Stimulated activated CD4-positive, alpha-beta T cell treated with anti-CD3 and anti-CD28 coated beads, Interleukin-12 subunit alpha, Interleukin-12 subunit beta, amount 100 ng/mL, for 4 hours (primary cell): ENCODE results near the gene ODF2.
A peak's percentile ranks its signal among the peaks of the same experiment; 100 is the strongest.
"Not testable (repeated sequence)": the region's sequence is repeated elsewhere in the genome, so short reads cannot be mapped to it uniquely, and the experiment has no call there.

Experiments used
- DNase-seq: peaks from one replicate; pipeline ENCODE4 v3.0.0-alpha.2; 2020

Gene ODF2

GRCh38 chr9:128455849-128456612, at the start of gene ODF2:
TSS of gene ODF2 (plus strand) at chr9:128456006. CDS start at chr9:128456092, 86 bp downstream.
- DNase-seq: peak; percentile 98

DNA sequence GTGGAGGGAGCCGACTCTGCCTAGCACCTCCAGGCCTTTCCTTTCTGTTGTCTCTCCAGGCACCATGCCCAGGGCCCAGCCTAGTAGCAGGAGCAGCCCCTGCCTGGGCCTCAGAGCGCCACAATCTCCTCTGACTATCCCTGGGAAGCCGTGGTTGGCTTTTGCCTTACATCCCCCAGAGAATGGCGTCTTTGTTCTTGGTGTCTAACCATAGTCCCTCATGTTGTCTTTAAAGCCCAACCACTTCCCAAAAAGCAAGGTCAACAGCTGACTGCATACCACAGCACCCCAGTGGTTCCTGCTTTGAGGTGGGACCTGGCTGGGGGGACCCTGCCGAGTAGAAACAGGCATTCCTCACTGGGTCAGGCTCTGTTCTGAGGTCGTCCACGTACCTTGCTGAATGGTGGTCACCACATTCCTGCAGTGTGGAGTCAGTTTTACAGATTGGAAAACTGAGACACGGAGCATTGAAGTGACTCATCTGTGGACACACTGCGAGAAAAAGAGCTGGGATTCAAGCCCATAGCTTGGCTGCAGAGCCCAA, 48.9 kb upstream of the ODF2 start:
- DNase-seq: no peak

GRCh38 chr9:128408963-128409431, 46.8 kb upstream of the ODF2 start:
- no peak for DNase-seq

- no peak for DNase-seq
Measured at GRCh38 chr9:128409450-128409849, 46.4 kb upstream of the ODF2 start.

GRCh38 chr9:128409978-128410377, 45.8 kb upstream of the ODF2 start:
- DNase-seq: no peak

DNA sequence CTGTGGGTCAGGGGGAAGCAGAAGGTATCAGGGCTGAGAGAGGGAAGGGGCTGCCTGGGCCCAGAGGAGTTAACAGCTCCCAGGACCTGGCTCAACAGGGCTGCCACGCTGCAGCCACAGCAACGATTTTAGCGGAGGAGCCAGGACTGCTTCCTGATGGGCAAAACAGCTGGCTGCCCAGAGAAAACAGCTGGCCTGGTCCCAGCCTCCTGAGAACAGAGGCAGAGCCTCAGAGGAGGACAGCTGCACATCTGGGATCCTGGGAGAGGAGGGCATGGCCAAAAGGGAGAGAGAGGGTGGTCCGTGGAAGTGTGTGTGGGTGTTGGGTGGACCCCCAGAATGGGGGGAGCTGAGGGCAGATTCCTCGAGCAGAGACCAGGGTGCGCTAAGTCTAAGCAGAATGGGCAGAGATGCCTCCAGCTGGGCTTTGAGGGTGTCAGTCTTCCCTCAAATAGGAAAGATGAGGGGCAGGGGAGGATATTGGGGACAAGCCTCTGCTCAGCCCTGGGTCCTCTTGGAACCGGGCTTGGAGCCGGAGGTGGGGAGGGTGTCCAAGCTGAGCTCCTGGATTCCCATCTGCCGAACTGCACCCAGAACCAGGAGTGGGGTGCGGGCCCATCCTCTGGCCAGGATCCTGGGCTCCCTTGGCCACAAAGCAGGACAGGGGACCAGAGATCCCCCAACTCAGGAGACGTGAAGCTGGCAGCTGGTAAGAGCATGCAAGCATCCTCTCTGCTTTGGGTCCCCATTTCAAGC, 44.3 kb upstream of the ODF2 start:
- DNase-seq: no peak

DNA sequence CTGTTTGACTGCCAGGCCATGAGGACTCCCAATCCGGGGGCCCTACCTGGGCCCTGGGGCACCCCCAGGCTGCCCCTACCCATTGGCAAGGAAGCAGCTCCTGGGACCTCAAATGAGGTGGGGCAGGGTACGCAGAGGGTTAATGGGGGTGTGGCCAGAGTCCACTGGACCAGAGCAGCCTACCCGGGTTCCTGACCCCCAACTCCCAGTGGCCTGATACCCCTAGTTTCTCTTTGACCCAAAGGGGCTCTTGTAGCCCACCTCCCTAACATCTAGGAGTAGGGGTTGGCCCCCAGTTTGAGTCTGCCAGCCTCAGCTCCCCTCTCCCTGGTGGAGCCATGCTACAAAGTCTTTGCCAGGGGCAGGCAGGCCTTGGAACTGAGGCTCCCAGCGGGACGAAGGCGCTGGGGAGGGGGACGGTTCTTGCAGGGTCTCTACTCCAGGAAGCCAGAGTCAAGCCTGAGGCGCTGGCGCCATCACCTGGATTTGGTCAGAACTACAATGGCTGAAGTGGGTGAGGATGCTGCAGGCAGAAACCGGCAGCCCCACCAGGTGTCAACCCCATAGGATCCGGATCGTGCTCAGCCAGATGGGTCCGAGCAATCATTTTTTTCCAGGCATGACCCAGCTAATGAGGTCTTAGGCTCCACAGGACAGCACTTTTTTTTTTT, 43.6 kb upstream of the ODF2 start:
- DNase-seq: peak; percentile 25

DNA sequence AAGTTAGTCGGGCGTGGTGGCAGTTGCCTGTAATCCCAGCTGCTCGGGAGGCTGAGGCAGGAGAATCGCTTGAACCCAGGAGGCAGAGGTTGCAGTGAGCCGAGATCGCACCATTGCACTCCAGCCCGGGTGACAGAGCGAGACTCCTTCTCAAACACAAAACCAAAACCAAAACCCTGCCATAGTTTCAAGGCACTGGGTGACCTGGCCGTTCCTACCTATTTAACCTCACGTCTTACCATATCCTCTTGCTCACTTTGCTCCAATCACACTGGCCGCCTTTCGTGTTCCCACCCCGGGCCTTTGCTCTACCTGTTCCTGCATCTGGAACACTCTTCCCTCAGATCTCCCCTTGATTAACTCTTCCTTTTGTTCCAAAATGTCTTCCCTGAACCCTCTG, 42.1 kb upstream of the ODF2 start:
- not testable (repeated sequence) for DNase-seq

DNA sequence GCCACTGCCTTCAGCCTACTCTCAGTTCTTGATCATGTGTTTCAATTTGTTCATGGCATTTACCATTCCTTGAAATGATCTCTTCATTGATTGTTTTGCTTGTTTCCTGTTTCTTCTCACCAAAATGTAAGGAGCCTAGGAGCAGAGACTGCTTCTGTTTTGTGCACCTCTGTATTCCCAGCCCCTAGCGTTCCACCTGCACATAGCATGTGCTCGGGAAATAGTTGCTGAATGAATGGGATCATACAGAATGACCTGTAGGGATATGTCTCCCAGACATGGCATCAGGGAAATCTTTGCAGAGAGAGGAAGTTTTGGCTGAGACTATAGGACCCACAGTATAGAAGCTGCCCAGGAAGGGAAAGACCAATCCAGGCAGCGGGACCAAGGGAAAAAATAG, 41.3 kb upstream of the ODF2 start:
- DNase-seq: no peak

GRCh38 chr9:128415281-128415680, 40.5 kb upstream of the ODF2 start:
- DNase-seq: no peak

GRCh38 chr9:128416014-128416413, 39.8 kb upstream of the ODF2 start:
- DNase-seq: no peak

- DNase-seq: no peak
Measured at GRCh38 chr9:128416432-128417019, 39.3 kb upstream of the ODF2 start.

DNA sequence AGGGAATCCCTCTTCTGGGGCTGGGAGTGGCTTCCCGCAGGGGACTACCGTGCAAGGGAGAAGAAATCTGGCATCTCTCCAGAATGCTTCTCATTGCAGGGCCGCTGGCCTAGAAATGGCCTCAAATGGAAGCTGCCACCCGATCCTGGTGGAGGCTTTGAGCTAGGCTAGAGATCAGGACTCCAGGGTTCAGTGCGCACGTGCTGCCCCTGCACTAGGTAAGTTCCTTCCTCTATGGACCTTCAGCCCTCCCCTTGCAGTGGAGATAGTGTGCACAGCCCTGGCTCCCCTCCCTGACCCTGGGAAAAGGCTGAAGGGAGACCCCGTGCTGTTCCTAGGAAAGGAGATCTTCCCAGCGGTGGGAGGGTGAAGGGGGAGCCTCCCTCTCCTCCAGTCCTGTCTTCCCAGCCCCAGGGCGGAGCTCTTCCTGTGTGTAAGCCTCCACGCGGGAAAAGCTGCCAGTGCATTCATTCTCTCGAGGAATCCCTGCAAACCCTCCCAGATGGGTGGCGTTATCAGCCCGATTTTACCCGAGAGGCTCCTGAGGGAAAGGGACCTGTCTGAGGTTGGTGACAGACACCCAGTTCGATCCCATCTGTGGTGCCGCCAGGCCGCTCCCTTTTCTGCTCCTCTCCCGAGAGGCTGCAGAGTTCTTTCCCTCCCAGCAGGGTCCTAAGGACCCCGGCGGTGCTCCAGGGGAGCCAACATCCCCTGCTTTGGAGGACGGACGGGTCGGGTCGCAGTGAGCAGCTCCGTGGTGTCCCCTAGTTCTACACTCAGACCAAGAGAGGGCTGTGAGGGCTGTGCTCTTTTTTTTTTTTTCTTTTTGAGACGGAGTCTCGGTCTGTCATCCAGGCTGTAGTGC, 36.5 kb upstream of the ODF2 start:
- DNase-seq: no peak

DNA sequence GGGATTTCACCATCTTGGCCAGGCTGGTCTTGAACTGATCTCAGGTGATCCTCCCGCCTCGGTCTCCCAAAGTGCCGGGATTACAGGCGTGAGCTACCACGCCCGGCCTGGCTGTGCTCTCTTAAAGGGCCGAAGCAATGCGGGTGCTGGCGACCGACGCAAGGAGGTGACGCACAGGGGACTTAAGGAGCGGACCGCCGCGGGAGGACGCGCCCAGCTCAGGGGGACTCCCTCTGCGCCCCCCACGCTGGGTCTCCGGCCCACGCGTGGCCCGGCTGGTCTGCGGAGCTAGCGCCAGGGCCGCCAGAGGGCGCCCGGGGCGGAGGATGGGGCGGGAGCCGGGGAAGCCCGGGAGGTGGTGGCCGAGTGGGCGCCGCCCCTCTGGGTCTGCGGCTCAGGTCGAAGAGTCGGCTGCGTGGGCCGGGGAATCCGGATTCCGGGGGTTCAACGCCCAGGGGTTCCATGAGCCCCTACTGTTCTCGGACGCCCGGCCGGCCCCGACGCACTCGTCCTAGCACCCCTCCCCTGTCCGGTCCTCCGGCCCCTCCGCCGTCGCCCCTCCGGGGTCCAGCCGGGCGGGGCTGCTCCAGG, 35.7 kb upstream of the ODF2 start:
- DNase-seq: peak; percentile 69

- peak; percentile 46 for DNase-seq
Measured at GRCh38 chr9:128420651-128421481, 34.9 kb upstream of the ODF2 start, which contains the start of gene CERCAM. TSS of gene CERCAM (plus strand) at chr9:128420857. CDS start at chr9:128420878, 21 bp downstream.

- DNase-seq: no peak
Measured at GRCh38 chr9:128421482-128421996, 34.3 kb upstream of the ODF2 start.

- DNase-seq: not testable (repeated sequence)
Measured at GRCh38 chr9:128422022-128422782, 33.6 kb upstream of the ODF2 start.

- no peak for DNase-seq
Measured at GRCh38 chr9:128422783-128423150, 33.0 kb upstream of the ODF2 start.

GRCh38 chr9:128423356-128423755, 32.5 kb upstream of the ODF2 start:
- DNase-seq: not testable (repeated sequence)
